Measurements from ENCODE around the gene ANKMY1. TPM values are rescaled to one million over a fixed set of nuclear protein-coding genes. Genes with fewer than 3 reads are reported as not detected.

Gene ANKMY1
- total and polyA plus RNA-seq, 4 donors: 7.8 to 27.5 (median 13.4) TPM

DNA sequence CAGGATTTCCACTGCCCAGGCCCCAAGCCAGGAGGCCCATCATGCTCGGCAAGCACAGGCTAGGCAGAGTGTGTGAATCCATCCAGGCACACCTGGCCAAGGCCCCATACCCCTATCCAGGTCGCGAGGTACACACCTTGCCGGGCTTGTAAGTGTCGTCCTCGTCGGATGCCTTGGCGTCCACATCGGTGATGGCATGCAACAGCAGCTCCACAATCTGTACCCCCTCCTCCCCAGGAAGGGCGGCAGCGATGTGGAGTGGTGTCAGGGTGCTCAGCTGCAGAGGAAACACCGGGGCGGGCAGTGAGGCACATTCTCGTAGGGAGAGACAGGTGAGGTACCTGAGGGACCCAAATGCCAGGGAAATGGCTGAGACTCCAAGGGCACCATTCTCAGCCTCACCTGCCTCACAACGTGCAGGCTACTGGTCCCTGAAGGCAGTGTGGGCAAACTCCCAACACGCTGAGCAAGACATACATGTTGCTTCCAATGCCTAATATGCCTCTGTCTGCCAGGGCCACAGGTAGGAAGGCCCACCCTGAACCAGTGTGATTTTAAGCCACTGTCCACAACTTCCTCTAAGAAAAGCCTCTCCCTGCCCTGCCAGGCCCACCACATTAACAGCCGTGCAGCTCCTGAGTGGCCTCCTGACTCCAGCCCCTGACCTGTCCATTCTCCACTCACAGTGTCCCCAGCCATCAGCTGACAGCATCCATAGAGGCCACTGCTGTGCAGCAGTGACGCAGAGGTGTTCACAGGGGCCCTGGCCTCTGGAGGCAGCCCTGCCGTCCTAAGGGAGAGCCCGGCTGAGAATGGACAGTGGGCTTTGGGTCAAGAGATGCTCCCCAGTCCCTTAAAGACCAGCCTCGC lies 44.9 kb downstream of the ANKMY1 start:
- H3K9me3 ChIP-seq (ENCODE audit: control insufficient read depth, insufficient read depth, low read length): no peaks in the 10 kb centered on the region
- 96% methylated on average over 20 of the region's 21 CpGs for WGBS (ENCODE audit: insufficient coverage)
- no peak overlapping the region for H3K27ac ChIP-seq (ENCODE audit: low read depth, low read length)
- peaks cover 37% of the 10 kb centered on the region for H3K36me3 ChIP-seq (ENCODE audit: control insufficient read depth, insufficient read depth, low read length)
- no peak overlapping the region for H3K4me3 ChIP-seq (ENCODE audit: low read depth, low read length)
- no peak for DNase-seq (ENCODE audit: low read depth in 4 of 6, low spot score in 6 of 6)
- no peaks in the 10 kb centered on the region for H3K4me1 ChIP-seq (ENCODE audit: control insufficient read depth, insufficient read depth, low read length)
- no peaks in the 10 kb centered on the region for H3K27me3 ChIP-seq (ENCODE audit: control insufficient read depth, insufficient read depth, low read length)

GRCh38 chr2:240512109-240512485 lies 45.7 kb downstream of the ANKMY1 start:
- no peak for DNase-seq (ENCODE audit: low read depth in 4 of 6, low spot score in 6 of 6)
- Histone ChIP-seq H3K36me3 (ENCODE audit: control insufficient read depth, insufficient read depth, low read length) (peaks cover 44% of the 10 kb centered on the region), H3K27ac (ENCODE audit: low read depth, low read length) (no peak overlapping the region), H3K4me3 (ENCODE audit: low read depth, low read length) (no peak overlapping the region), H3K27me3 (ENCODE audit: control insufficient read depth, insufficient read depth, low read length) (no peaks in the 10 kb centered on the region), H3K9me3 (ENCODE audit: control insufficient read depth, insufficient read depth, low read length) (no peaks in the 10 kb centered on the region), H3K4me1 (ENCODE audit: control insufficient read depth, insufficient read depth, low read length) (no peaks in the 10 kb centered on the region)
- 96% methylated on average over 11 of the region's 11 CpGs for WGBS (ENCODE audit: insufficient coverage)

DNA sequence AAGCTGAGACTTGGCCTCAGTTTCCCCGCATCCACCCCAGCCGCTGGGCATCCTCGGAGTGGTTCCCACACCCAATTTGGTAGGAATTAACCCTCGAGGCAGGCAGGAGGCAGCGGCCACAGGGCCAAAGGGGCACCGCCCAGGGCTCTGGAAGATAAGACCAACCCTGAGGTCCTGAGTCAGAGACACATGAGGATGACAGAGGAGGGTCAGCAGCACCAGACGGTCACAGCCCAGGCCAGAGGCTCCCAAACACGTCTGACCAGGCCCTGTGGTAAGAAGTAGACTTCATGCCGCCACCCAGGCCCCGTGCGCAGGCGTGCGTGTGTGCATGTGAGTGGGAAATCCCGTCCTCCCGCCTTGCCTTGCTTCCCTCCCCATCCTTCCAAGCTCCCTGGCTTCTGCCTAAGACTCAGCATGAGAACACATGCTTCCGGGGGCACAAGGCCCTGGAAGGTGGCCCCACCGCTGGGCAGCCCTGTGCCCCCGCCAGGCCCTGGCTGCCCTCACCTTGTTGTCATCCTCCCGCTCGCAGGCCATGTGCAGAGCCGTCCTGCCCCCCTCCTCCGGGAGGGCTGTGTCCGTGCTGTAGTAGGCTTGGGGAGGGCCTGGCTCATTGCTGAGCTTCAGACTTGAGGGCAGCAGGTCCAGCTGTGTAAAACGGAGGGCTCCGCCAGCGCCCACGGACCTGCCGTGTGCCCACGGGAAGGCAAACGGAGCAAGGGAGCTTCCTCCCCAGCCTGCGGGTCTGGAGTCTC lies 46.3 kb downstream of the ANKMY1 start:
- H3K36me3 ChIP-seq (ENCODE audit: control insufficient read depth, insufficient read depth, low read length): peaks cover 46% of the 10 kb centered on the region
- H3K27me3 ChIP-seq (ENCODE audit: control insufficient read depth, insufficient read depth, low read length): no peaks in the 10 kb centered on the region
- no peak overlapping the region for H3K4me3 ChIP-seq (ENCODE audit: low read depth, low read length)
- H3K9me3 ChIP-seq (ENCODE audit: control insufficient read depth, insufficient read depth, low read length): no peaks in the 10 kb centered on the region
- WGBS (ENCODE audit: insufficient coverage): 93% methylated on average over 31 of the region's 31 CpGs
- H3K27ac ChIP-seq (ENCODE audit: low read depth, low read length): no peak overlapping the region
- no peaks in the 10 kb centered on the region for H3K4me1 ChIP-seq (ENCODE audit: control insufficient read depth, insufficient read depth, low read length)
- no peak for DNase-seq (ENCODE audit: low read depth in 4 of 6, low spot score in 6 of 6)

- Histone ChIP-seq H3K4me1 (ENCODE audit: control insufficient read depth, insufficient read depth, low read length) (no peaks in the 10 kb centered on the region), H3K27me3 (ENCODE audit: control insufficient read depth, insufficient read depth, low read length) (no peaks in the 10 kb centered on the region), H3K4me3 (ENCODE audit: low read depth, low read length) (no peak overlapping the region), H3K9me3 (ENCODE audit: control insufficient read depth, insufficient read depth, low read length) (no peaks in the 10 kb centered on the region), H3K36me3 (ENCODE audit: control insufficient read depth, insufficient read depth, low read length) (peaks cover 50% of the 10 kb centered on the region), H3K27ac (ENCODE audit: low read depth, low read length) (no peak overlapping the region)
- 95% methylated on average over 10 of the region's 12 CpGs for WGBS (ENCODE audit: insufficient coverage)
- no peak for DNase-seq (ENCODE audit: low read depth in 4 of 6, low spot score in 6 of 6)
These were observed 47.1 kb downstream of the ANKMY1 start for GRCh38 chr2:240510513-240511210.

DNA sequence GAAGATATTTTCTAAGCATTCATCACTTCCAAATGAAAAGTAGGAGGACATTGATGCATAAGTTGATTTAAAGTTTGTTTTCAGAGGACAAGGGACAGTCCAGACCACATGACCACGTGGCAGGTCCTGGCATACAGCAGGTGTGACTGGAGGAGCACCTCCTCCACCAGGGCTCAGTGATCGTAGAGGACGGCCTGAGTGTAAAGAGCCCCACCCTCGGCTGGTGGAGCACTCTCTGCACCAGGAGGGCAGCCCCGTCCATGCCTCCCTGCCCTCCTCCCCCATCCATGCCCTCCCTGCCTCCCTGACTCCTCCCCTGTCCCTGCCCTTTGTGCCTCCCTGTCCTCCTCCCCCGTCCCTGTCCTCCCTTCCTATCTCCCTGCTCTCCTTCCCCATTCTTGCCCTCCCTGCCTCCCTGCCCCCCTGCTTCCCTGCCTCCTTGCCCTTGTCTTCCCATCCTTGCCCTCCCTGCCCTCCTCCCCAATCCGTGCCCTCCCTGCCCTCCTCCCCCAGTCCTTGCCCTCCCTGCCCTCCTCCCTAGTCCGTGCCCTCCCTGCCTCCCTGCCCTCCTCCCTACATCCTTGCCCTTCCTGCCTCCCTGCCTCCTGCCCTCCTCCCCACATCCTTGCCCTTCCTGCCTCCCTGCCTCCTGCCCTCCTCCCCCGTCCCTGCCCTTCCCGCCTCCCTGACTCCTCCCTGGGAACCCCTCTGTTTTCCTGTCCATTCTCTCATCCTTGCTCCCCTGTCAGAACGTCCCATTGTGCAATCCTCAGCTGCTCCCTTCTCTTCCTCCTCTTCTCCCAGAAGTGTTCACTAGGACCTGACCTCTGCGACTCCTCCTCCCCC lies 47.9 kb downstream of the ANKMY1 start:
- Histone ChIP-seq H3K36me3 (ENCODE audit: control insufficient read depth, insufficient read depth, low read length) (peaks cover 56% of the 10 kb centered on the region), H3K27ac (ENCODE audit: low read depth, low read length) (no peak overlapping the region), H3K9me3 (ENCODE audit: control insufficient read depth, insufficient read depth, low read length) (no peaks in the 10 kb centered on the region), H3K4me3 (ENCODE audit: low read depth, low read length) (no peak overlapping the region), H3K27me3 (ENCODE audit: control insufficient read depth, insufficient read depth, low read length) (no peaks in the 10 kb centered on the region), H3K4me1 (ENCODE audit: control insufficient read depth, insufficient read depth, low read length) (no peaks in the 10 kb centered on the region)
- no peak for DNase-seq (ENCODE audit: low read depth in 4 of 6, low spot score in 6 of 6)
- 57% methylated on average over 12 of the region's 12 CpGs for WGBS (ENCODE audit: insufficient coverage)

- WGBS (ENCODE audit: insufficient coverage): 95% methylated on average over 3 of the region's 7 CpGs
- no peaks in the 10 kb centered on the region for H3K9me3 ChIP-seq (ENCODE audit: control insufficient read depth, insufficient read depth, low read length)
- H3K4me3 ChIP-seq (ENCODE audit: low read depth, low read length): no peak overlapping the region
- no peak overlapping the region for H3K27ac ChIP-seq (ENCODE audit: low read depth, low read length)
- no peaks in the 10 kb centered on the region for H3K27me3 ChIP-seq (ENCODE audit: control insufficient read depth, insufficient read depth, low read length)
- peaks cover 56% of the 10 kb centered on the region for H3K36me3 ChIP-seq (ENCODE audit: control insufficient read depth, insufficient read depth, low read length)
- no peaks in the 10 kb centered on the region for H3K4me1 ChIP-seq (ENCODE audit: control insufficient read depth, insufficient read depth, low read length)
- DNase-seq (ENCODE audit: low read depth in 4 of 6, low spot score in 6 of 6): no peak
These were observed 48.8 kb downstream of the ANKMY1 start for GRCh38 chr2:240508832-240509545.

DNA sequence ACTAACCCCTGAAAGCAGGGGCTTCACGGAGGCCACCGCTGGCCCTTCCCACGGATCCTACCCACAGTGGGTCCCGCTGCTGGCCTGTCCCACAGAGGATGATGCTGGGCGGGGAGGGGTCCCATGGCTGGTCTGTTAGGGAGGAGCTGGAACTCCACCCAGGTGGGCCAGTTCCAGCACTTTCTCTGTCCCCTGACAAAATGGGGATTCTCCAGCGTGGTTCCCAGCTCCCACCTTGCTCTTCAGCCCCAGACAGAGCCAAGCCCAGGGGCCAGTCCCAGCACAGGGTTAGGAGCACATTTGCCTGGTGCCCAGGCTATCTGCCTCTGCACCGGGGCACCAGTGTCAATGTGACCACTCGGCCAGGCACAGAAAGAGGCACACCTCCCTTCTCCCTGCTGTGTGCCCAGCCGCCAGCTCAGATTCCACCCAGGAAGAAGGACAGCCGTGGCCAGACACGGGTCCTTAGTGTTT lies 50.0 kb downstream of the ANKMY1 start:
- peaks cover 61% of the 10 kb centered on the region for H3K36me3 ChIP-seq (ENCODE audit: control insufficient read depth, insufficient read depth, low read length)
- no peak overlapping the region for H3K27ac ChIP-seq (ENCODE audit: low read depth, low read length)
- no peaks in the 10 kb centered on the region for H3K4me1 ChIP-seq (ENCODE audit: control insufficient read depth, insufficient read depth, low read length)
- H3K4me3 ChIP-seq (ENCODE audit: low read depth, low read length): no peak overlapping the region
- 96% methylated on average over 11 of the region's 11 CpGs for WGBS (ENCODE audit: insufficient coverage)
- DNase-seq (ENCODE audit: low read depth in 4 of 6, low spot score in 6 of 6): no peak
- H3K9me3 ChIP-seq (ENCODE audit: control insufficient read depth, insufficient read depth, low read length): no peaks in the 10 kb centered on the region
- no peaks in the 10 kb centered on the region for H3K27me3 ChIP-seq (ENCODE audit: control insufficient read depth, insufficient read depth, low read length)

DNA sequence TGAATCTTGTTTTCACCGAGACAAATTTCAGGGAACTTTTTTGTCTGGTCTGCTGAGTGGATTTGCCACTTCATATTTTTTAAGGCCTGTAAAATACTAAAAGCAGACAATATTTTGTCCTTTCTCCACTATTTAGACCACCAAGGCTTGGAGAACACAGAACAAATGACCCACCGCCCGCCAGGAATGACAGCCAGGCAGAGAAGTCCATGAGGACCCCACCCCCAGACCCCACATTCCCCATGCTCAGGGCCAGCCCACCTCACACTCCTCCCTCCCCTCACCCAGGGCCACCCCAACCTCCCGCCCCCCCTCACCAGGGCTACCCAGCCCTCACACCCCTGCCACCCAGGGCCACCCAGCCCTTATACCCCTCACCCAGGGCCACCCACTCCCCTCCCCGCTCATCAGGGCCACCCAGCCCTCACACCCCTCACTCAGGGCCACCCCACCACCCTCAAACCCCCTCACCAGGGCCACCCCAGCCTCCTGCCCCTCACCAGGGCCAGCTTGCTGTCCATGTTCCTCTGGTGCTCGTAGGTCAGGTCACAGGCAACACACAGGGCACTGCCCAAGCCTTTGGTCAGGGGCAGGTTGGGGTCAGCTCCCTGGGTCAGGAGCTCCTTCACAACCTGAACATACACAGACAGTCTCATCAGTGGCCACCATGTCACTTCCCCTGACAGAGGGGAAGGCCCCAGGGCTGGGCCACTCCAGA lies 50.6 kb downstream of the ANKMY1 start:
- H3K27me3 ChIP-seq (ENCODE audit: control insufficient read depth, insufficient read depth, low read length): no peaks in the 10 kb centered on the region
- DNase-seq (ENCODE audit: low read depth in 4 of 6, low spot score in 6 of 6): no peak
- no peaks in the 10 kb centered on the region for H3K9me3 ChIP-seq (ENCODE audit: control insufficient read depth, insufficient read depth, low read length)
- H3K27ac ChIP-seq (ENCODE audit: low read depth, low read length): no peak overlapping the region
- no peak overlapping the region for H3K4me3 ChIP-seq (ENCODE audit: low read depth, low read length)
- H3K4me1 ChIP-seq (ENCODE audit: control insufficient read depth, insufficient read depth, low read length): no peaks in the 10 kb centered on the region
- WGBS (ENCODE audit: insufficient coverage): 91% methylated on average over 4 of the region's 6 CpGs
- peaks cover 57% of the 10 kb centered on the region for H3K36me3 ChIP-seq (ENCODE audit: control insufficient read depth, insufficient read depth, low read length)

Measured in spinal cord (tissue), 10 donors.